ENCODE results near the gene HOXD3.

DNA sequence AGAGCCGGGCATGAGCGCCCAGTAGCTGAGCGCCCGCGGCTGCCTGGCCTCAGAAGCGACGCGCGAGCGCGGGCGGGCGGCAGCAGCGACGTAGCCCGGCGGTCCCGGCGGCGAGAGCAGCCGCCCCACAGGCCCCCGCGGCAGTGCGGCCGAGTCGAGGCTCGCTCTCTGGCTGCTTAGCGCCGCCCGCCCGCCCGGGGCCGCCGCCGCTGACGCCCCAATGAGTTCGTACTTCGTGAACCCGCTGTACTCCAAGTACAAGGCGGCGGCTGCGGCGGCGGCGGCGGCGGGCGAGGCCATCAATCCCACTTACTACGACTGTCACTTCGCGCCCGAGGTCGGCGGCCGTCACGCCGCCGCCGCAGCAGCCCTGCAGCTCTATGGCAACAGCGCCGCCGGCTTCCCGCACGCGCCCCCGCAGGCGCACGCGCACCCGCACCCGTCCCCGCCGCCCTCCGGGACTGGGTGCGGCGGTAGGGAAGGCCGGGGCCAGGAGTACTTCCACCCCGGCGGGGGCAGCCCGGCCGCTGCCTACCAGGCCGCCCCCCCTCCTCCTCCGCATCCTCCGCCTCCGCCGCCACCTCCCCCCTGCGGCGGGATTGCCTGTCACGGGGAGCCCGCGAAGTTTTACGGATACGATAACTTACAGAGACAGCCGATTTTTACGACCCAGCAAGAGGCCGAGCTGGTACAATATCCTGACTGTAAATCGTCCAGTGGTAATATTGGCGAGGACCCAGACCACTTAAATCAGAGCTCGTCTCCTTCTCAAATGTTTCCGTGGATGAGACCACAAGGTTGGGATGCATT, 26.8 kb upstream of the HOXD3 start:
- TF ChIP-seq ZNF197 (CRISPR knock-in tag; IDR thresholded peaks at IDR 0.05; ENCODE audit: low read depth) (no peak), TBL1XR1 (IDR thresholded peaks at IDR 0.05; ENCODE audit: low read length in 2 of 2) (no peak)

Measured in K562 (cell line).